ENCODE measurements around the gene PHF1. TPM values are rescaled to one million over a fixed set of nuclear protein-coding genes. Genes with fewer than 3 reads are reported as not detected.
"Not testable (repeated sequence)": the region's sequence is repeated elsewhere in the genome, so short reads cannot be mapped to it uniquely, and the experiment has no call there.

Gene PHF1
- total and polyA plus RNA-seq, 2 of the 13 experiments (the other 11 are each of a cell fraction or from before 2014, with no cell fraction given), result 25.4 to 61.9 TPM

DNA sequence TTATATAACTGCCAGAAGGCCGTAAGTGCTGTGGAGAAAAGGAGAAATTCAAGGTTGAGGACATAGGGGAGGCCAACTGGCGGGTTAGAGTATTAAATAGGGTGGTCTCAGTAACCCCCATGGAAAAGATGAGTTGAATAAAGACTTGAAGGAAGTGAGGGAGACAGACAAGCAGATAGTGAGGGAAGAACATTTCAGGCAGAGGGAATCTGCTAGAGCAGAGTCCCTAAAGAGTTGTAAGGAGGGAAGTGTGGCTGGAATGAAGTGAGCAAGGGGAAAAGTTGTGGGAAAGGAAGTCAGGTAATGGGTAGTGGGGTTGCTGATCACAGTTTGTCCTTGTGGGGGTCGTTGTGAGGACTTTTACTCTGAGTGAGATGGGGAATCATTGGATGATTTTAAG, 17.8 kb upstream of the PHF1 start:
- ChIA-PET POLR2A (no interaction called here), CTCF (ENCODE audit: low intra/inter-chr PET ratio, low total read pairs) (no interaction called here)
- H3K9ac ChIP-seq (ENCODE audit: insufficient read depth, low read depth, low read length), result peak overlapping the region; percentile 90
- H3K27me3 ChIP-seq (ENCODE audit: control insufficient read depth in 1 of 2, insufficient read depth in 2 of 2, low read length in 2 of 2), result no peaks in the 10 kb centered on the region; a peak in 1 of 5 replicates
- H3K79me2 ChIP-seq (ENCODE audit: insufficient read depth, low read length), result peaks cover 58% of the 10 kb centered on the region
- peak overlapping the region; percentile 82 for H3K27ac ChIP-seq (ENCODE audit: extremely low read length, insufficient read depth, low read length)
- TF ChIP-seq ELK4 (CRISPR knock-in tag; IDR thresholded peaks at IDR 0.05; ENCODE audit: borderline replicate concordance) (no peak), MTERF4 (CRISPR knock-in tag; IDR thresholded peaks at IDR 0.05) (0 out of 2 replicates have a peak, but pooled peaks have one; percentile 44)
- WGBS (ENCODE audit: low lambda C conversion rate), result 34% methylated on average over 3 of the region's 3 CpGs
- ATAC-seq, result no peak
- no peak for FAIRE-seq
- H4K20me1 ChIP-seq (ENCODE audit: insufficient read depth, low read length), result no peaks in the 10 kb centered on the region
- no peak overlapping the region for H2AFZ ChIP-seq (ENCODE audit: low read length)
- no TSS peak for BruUV-seq (replicated peaks)
- peak overlapping the region; percentile 80 for H3K4me2 ChIP-seq (ENCODE audit: low read depth, low read length)
- H3K9me3 ChIP-seq (ENCODE audit: low read length), result no peaks in the 10 kb centered on the region
- peak overlapping the region; percentile 83 to 95 (median 90) for H3K4me3 ChIP-seq (replicated peaks in 1 of 3; ENCODE audit: insufficient read depth in 1 of 3, low read depth in 2 of 3, low read length in 3 of 3)
- in situ Hi-C loops (cut with HindIII; ENCODE audit: extremely low pct_ligation_motif_present, low pct_unique_long_range_greater_than_20kb) (no loop called here), intact Hi-C loops (cut with micrococcal nuclease; ENCODE audit: unreplicated experiment) (loop anchor here (5.0 kb wide), 1 partner anchor 196 kb away; no protein-coding TSS in a partner anchor)
- H3K4me1 ChIP-seq (ENCODE audit: insufficient read depth, low read length), result peaks cover 49% of the 10 kb centered on the region
- peaks cover 0 to 6% of the 10 kb centered on the region in 2 experiments; a peak in 4 of 5 replicates for H3K36me3 ChIP-seq (replicated peaks in 1 of 2; ENCODE audit: control insufficient read depth in 1 of 2, insufficient read depth in 2 of 2, low read length in 2 of 2)
- DNase-seq (ENCODE audit: low spot score), result no peak

DNA sequence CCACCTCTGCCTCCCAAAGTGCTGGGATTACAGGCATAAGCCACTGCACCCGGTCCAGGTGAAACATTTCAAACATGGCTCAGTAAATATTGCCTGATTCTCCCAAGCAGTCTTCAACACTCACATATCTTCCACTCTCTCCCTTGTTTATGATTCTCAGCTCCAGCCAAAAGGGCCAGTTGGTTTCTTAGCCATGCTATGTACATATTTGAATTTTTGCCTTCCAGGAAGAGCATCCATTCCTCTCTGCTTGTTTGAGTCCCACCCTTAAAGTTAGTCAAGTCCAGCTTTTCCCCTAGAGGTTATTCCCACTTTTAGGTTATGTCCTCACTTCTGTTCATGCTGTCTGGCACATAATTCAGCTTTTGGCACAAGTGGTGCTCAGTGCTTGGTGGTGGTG, 13.3 kb upstream of the PHF1 start:
- TF ChIP-seq ZNF598 (CRISPR knock-in tag; IDR thresholded peaks at IDR 0.05; ENCODE audit: borderline replicate concordance) (no peak), ZNF296 (CRISPR knock-in tag; conservative IDR thresholded peaks at IDR 0.05) (no peak), NCOR1 (IDR thresholded peaks at IDR 0.05; ENCODE audit: borderline replicate concordance, low read length) (no peak), ZBTB20 (CRISPR knock-in tag; IDR thresholded peaks at IDR 0.05; ENCODE audit: borderline replicate concordance, low read depth) (no peak), ZNF614 (CRISPR knock-in tag; IDR thresholded peaks at IDR 0.05; ENCODE audit: borderline replicate concordance) (no peak), TARDBP (CRISPR knock-in tag; IDR thresholded peaks at IDR 0.05) (no peak)
- ChIA-PET CTCF (ENCODE audit: low intra/inter-chr PET ratio, low total read pairs) (no interaction called here), POLR2A (interaction anchor here (0.7 kb wide), 1 partner anchor 19 kb away, joined by 4 read pairs; no protein-coding TSS in a partner anchor)
- Histone ChIP-seq H3K4me1 (ENCODE audit: insufficient read depth, low read length) (peaks cover 38% of the 10 kb centered on the region), H3K9ac (ENCODE audit: insufficient read depth, low read depth, low read length) (no peak overlapping the region), H3K27ac (ENCODE audit: extremely low read length, insufficient read depth, low read length) (no peak overlapping the region), H2AFZ (ENCODE audit: low read length) (no peak overlapping the region), H4K20me1 (ENCODE audit: insufficient read depth, low read length) (no peaks in the 10 kb centered on the region), H3K79me2 (ENCODE audit: insufficient read depth, low read length) (peaks cover 53% of the 10 kb centered on the region), H3K36me3 (replicated peaks in 1 of 2; ENCODE audit: control insufficient read depth in 1 of 2, insufficient read depth in 2 of 2, low read length in 2 of 2) (peaks cover 12 to 36% of the 10 kb centered on the region in 2 experiments), H3K27me3 (ENCODE audit: control insufficient read depth in 1 of 2, insufficient read depth in 2 of 2, low read length in 2 of 2) (no peaks in the 10 kb centered on the region; a peak in 1 of 5 replicates), H3K4me3 (replicated peaks in 1 of 3; ENCODE audit: insufficient read depth in 1 of 3, low read depth in 2 of 3, low read length in 3 of 3) (no peak overlapping the region), H3K9me3 (ENCODE audit: low read length) (no peaks in the 10 kb centered on the region), H3K4me2 (ENCODE audit: low read depth, low read length) (no peak overlapping the region)
- intact Hi-C loops (cut with micrococcal nuclease; ENCODE audit: unreplicated experiment) (no loop called here), in situ Hi-C loops (cut with HindIII; ENCODE audit: extremely low pct_ligation_motif_present, low pct_unique_long_range_greater_than_20kb) (no loop called here)
- ATAC-seq, result no peak
- no peak for FAIRE-seq
- 83% methylated on average over 1 of the region's 1 CpG for WGBS (ENCODE audit: low lambda C conversion rate)
- no peak for DNase-seq (ENCODE audit: low spot score)
- no TSS peak for BruUV-seq (replicated peaks)

DNA sequence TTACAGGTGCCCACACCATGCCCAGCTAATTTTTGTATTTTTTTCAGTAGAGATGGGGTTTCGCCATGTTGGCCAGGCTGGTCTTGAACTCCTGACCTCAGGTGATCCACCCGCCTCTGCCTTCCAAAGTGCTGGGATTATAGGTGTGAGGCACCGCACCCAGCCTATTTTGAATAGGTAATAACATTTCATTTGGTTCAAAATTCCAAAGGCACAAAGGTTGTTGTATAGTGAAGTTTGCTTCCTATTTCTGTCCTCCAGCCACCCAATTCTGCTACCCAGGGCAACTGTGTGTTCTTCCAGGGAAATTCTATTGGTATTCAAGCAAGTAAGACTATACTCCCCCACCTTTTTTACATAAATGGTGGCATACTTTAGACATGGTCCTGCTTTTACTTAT, 12.2 kb upstream of the PHF1 start:
- H3K4me3 ChIP-seq (replicated peaks in 1 of 3; ENCODE audit: insufficient read depth in 1 of 3, low read depth in 2 of 3, low read length in 3 of 3); H3K27me3 ChIP-seq (ENCODE audit: control insufficient read depth in 1 of 2, insufficient read depth in 2 of 2, low read length in 2 of 2); intact Hi-C loops (cut with micrococcal nuclease; ENCODE audit: unreplicated experiment); H3K4me2 ChIP-seq (ENCODE audit: low read depth, low read length); H3K9me3 ChIP-seq (ENCODE audit: low read length); in situ Hi-C loops (cut with HindIII; ENCODE audit: extremely low pct_ligation_motif_present, low pct_unique_long_range_greater_than_20kb); ATAC-seq; CTCF ChIA-PET (ENCODE audit: low intra/inter-chr PET ratio, low total read pairs); H3K9ac ChIP-seq (ENCODE audit: insufficient read depth, low read depth, low read length); POLR2A ChIA-PET; FAIRE-seq; BruUV-seq (replicated peaks); H2AFZ ChIP-seq (ENCODE audit: low read length); H3K27ac ChIP-seq (ENCODE audit: extremely low read length, insufficient read depth, low read length); DNase-seq (ENCODE audit: low spot score); H4K20me1 ChIP-seq (ENCODE audit: insufficient read depth, low read length): not testable (repeated sequence)
- H3K36me3 ChIP-seq (replicated peaks in 1 of 2; ENCODE audit: control insufficient read depth in 1 of 2, insufficient read depth in 2 of 2, low read length in 2 of 2), result peaks cover 16 to 47% of the 10 kb centered on the region in 2 experiments
- peaks cover 27% of the 10 kb centered on the region for H3K4me1 ChIP-seq (ENCODE audit: insufficient read depth, low read length)
- WGBS (ENCODE audit: low lambda C conversion rate), result 95% methylated on average over 3 of the region's 3 CpGs
- peaks cover 42% of the 10 kb centered on the region for H3K79me2 ChIP-seq (ENCODE audit: insufficient read depth, low read length)
